Upper lobe of right lung (tissue), 1 donor: ENCODE measurements around the gene METAP2. TPM values are rescaled to one million over a fixed set of nuclear protein-coding genes. Genes with fewer than 3 reads are reported as not detected.
A peak's percentile ranks its signal among the peaks of the same experiment; 100 is the strongest.

Experiments
- ATAC-seq: fragments of 200-7000 bp; cut with Tn5 transposase; one replicate; pipeline ENCODE4 v1.9.1; 2020; ENCODE audit warnings: mild to moderate bottlenecking, moderate library complexity
- DNase-seq: peaks from one replicate; pipeline ENCODE4 v3.0.0-alpha.2; 2020
- H3K27ac ChIP-seq: fragments of 200-600 bp; one replicate; pipeline ENCODE4 v1.8.0; 2022
- H3K27me3 ChIP-seq: fragments of 200-600 bp; one replicate; pipeline ENCODE4 v1.8.0; 2022; ENCODE audit warnings: mild to moderate bottlenecking
- H3K36me3 ChIP-seq: fragments of 200-600 bp; one replicate; pipeline ENCODE4 v1.8.0; 2022
- H3K4me1 ChIP-seq: fragments of 200-600 bp; one replicate; pipeline ENCODE4 v1.8.0; 2022
- H3K4me3 ChIP-seq: fragments of 200-600 bp; one replicate; pipeline ENCODE4 v1.8.0; 2022; ENCODE audit warnings: mild to moderate bottlenecking
- H3K9me3 ChIP-seq: fragments of 200-600 bp; one replicate; pipeline ENCODE4 v1.8.0; 2022
- CTCF ChIP-seq: fragments of 200-600 bp; IDR thresholded peaks from one replicate; pipeline ENCODE4 v1.8.0; 2022; ENCODE audit warnings: antibody characterized with exemption
- intact Hi-C: fragments of 100-400 bp; cut with DNase I; formaldehyde crosslinking; loops from one replicate; pipeline ENCODE4 v1.11.0; 2022
- total RNA-seq: library from RNA; stranded (reverse); fragmentation: NEBNext Ultra II Directional; extraction: Animal tissue kit (Norgen Biotek cat#: 25700); gene quantifications from one replicate; pipeline ENCODE4 v1.2.1, GENCODE V29; 2021
- donor health status: DM: no; HTN: yes; CAD: no; lungs with severe emphysema.

METAP2 gene
- total RNA-seq, 1 donor from 2014 or later: 53.8 TPM

GRCh38 chr12:95505039-95505438 is 31.1 kb downstream of the METAP2 start:
- ATAC-seq: no peak
- Histone ChIP-seq H3K36me3 (peaks cover 73% of the 10 kb centered on the region), H3K9me3 (no peaks in the 10 kb centered on the region), H3K4me3 (no peak overlapping the region), H3K27me3 (no peaks in the 10 kb centered on the region), H3K4me1 (peaks cover 12% of the 10 kb centered on the region), H3K27ac (no peak overlapping the region)
- intact Hi-C loops: no loop called here
- no peak for DNase-seq
- no peak for TF ChIP-seq CTCF

GRCh38 chr12:95506707-95507523 is 33.0 kb downstream of the METAP2 start:
- no peak for DNase-seq
- Histone ChIP-seq H3K9me3 (no peaks in the 10 kb centered on the region), H3K4me3 (no peak overlapping the region), H3K4me1 (peaks cover 12% of the 10 kb centered on the region), H3K27me3 (no peaks in the 10 kb centered on the region), H3K36me3 (peaks cover 83% of the 10 kb centered on the region), H3K27ac (no peak overlapping the region)
- peak; percentile 16 for ATAC-seq
- intact Hi-C loops: no loop called here
- no peak for TF ChIP-seq CTCF

GRCh38 chr12:95509300-95509699 is 35.3 kb downstream of the METAP2 start:
- DNase-seq (no peak), ATAC-seq (no peak)
- Histone ChIP-seq H3K36me3 (peaks cover 95% of the 10 kb centered on the region), H3K4me1 (peaks cover 12% of the 10 kb centered on the region), H3K4me3 (no peak overlapping the region), H3K27me3 (no peaks in the 10 kb centered on the region), H3K9me3 (no peaks in the 10 kb centered on the region), H3K27ac (no peak overlapping the region)
- intact Hi-C loops: no loop called here
- no peak for TF ChIP-seq CTCF

- Histone ChIP-seq H3K36me3 (peaks cover 83% of the 10 kb centered on the region), H3K9me3 (no peaks in the 10 kb centered on the region), H3K27ac (no peak overlapping the region), H3K27me3 (no peaks in the 10 kb centered on the region), H3K4me1 (peaks cover 9% of the 10 kb centered on the region), H3K4me3 (no peak overlapping the region)
- ATAC-seq: no peak
- intact Hi-C loops: no loop called here
- TF ChIP-seq CTCF: no peak
- no peak for DNase-seq
These were observed 38.0 kb downstream of the METAP2 start for GRCh38 chr12:95511977-95512376.

GRCh38 chr12:95513599-95513998 is 39.6 kb downstream of the METAP2 start:
- ATAC-seq: no peak
- no peak for TF ChIP-seq CTCF
- no peak overlapping the region for H3K4me3 ChIP-seq
- peaks cover 73% of the 10 kb centered on the region for H3K36me3 ChIP-seq
- DNase-seq: no peak
- intact Hi-C loops: no loop called here
- no peak overlapping the region for H3K27ac ChIP-seq
- H3K9me3 ChIP-seq: no peaks in the 10 kb centered on the region
- no peaks in the 10 kb centered on the region for H3K27me3 ChIP-seq
- no peaks in the 10 kb centered on the region for H3K4me1 ChIP-seq
